Measurements from ENCODE around the gene KIAA0825.
A peak's percentile ranks its signal among the peaks of the same experiment; 100 is the strongest.

The KIAA0825 gene, protein sequence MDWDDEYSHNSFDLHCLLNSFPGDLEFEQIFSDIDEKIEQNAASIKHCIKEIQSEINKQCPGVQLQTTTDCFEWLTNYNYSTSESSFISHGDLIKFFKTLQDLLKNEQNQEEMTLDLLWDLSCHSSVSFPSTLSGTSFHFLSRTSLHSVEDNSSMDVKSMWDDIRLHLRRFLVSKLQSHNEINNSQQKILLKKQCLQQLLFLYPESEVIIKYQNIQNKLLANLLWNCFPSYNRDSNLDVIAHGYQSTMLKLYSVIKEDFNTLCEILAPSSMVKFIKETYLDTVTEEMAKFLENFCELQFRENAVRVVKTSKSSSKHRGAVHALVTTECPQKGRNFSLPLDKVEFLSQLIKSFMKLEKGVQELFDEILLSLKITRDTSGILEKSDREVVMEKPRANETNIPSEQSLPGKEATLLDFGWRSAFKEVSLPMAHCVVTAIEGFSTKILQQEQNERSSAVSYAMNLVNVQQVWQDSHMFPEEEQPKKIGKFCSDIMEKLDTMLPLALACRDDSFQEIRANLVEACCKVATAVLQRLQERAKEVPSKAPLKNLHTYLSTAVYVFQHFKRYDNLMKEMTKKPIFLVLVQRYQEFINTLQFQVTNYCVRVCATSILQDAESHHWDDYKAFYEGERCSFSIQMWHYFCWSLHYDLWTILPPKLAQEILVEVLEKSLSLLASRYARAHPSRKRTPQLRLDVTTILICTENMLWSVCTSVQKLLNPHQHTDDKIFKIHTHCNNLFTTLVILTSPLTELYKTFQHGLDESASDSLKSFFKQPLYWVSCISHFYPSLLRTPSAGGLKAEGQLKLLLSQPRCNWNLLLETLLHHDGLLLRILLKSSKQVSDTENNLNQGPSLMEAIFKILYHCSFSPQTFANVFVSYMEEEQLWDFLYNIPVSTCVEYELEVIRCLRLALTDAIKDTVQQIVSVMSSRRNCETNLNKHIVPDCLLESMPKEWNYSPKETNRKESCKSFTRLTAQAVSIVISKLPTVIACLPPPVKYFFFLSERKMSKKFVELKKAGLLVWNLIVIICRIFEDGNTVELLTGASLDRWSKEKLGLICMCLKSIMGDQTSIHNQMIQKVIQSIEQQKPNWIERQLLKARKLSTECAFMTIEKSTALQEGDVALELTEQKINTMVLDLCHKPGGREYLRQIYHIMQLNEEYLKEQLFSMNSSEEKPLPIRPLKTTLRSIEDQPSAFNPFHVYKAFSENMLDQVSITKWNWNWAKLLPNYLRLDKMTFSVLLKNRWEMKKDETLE (N-terminal part only)

DNA sequence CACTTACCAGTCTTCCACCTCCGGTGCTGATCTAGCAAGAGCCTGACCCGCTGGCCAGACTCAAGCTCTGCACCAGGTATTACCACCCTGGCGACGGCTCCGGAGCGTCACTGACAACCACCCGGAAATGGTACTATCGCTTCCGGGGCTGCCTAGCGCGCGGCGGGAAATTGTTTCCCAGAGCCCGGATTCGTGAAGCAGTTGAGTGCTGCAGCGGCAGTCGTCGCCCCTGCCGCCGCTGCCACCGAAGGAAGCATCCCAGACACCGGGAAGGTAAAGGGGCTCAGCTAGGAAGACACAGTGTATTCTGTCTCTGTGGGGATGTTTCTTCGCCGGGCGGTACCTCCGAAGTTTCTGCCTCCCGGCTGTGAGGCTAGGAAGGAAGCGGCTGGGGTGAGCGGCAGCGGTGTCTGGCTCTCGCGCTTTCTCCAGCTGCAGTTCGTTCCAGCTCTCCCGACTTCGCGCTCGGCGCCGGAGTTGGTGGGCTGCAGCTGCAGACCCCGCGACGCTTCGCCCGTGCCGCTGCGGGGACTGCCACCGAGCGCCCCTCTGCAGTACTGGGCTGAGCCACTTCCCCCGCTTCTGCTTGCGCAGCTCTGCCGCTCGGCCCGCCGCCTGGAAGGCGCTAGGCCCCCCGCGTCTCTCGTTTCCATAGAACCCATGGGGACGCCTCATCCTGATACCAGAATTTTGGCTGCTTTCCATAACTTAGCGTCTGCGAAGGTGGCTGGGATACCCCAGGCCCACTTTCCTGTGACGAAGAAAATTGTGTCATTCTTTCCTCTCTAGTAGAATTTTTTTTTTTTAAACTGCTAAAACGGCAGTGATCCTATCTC is at the start of gene KIAA0825, which contains the start of gene SLF1:
Gene KIAA0825, minus strand, starts transcription at position 112 of the 836 bp plus-strand sequence. CDS start 81,478 bp downstream, outside the sequence.
Gene SLF1, plus strand, starts transcription at position 177 of the 836 bp plus-strand sequence. CDS start 10,142 bp downstream, outside the sequence.
- peak; percentile 71 to 76 for DNase-seq (ENCODE audit: low read depth in 2 of 2)

DNA sequence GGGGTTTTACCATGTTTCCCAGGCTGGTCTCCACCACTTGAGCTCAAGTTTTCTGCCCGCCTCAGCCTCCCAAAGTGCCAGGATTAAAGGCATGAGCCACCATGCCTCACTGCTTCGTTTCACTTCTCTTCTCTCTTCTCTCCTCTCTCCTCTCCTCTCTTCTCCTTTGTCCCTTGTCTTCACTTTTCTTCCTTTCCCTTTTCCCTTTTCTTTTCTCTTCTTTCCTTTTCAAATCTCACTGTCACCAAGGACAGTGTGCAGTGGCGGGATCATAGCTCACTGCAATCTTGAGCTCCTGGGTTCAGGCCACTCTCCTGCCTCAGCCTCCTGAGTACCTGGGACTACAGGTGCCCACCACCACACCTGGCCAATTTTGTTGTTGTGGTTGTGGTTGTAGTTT is 49.5 kb upstream of the KIAA0825 start:
- DNase-seq (ENCODE audit: low read depth in 2 of 2), result no peak

DNA sequence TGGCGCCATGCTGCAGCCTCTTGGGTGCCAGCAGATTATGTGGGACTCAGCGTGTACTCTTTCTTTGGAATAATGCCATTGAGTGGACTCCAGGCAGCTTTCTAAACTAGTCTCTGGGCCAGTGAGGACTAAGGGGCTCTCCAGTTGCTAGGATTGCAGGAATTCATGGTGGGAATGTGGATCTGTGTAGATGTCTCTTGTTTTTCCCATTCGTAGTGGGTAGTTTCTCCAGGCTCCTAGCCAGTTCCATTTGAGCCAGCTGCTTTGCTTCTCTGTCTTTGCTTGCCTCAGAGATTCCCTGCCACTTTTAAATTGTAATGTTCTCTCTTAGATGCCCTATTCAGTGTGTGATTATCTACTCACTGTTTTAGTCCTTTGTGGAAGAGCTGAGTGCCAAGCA is 42.7 kb upstream of the KIAA0825 start:
- DNase-seq (ENCODE audit: low read depth in 2 of 2), result no peak

DNA sequence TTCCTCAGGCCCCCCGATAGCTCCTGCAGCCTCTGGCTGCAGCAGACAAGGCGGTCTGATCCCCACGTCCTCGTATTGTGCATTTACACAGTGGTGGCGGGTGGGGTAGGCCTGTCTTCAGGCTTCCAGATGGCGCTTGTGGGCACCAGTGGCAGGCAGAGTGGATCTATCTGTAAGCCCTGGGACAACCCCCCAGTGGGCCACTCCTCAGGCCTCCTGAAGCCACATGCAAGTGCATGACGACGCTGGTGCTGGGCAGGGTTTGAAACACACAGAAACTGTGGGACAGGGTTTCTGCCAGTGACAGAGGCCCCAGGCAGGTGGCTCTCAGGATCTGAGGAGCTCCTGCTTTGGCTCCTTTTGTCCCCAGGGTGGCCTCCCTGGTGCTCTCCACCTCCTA is 42.1 kb upstream of the KIAA0825 start:
- DNase-seq (ENCODE audit: low read depth in 2 of 2), result no peak

DNA sequence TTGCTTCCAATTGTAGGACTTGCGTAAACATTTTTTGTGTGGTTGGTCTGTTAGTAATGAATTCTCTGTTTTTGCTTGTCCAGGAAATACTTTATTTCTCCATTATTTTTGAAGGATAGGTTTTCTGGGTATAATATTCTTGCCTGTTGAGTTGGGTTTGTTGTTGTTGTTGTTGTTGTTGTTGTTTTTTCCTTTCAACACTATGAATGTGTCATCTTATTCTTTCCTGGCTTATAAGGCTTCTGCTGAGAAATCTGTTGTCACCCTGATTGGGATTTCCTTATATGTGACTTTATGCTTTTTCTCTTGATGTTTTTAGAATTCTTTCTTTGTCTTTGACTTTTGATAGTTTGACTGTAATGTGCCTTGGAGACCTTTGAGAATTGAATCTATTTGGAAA is 39.9 kb upstream of the KIAA0825 start:
- DNase-seq (ENCODE audit: low read depth in 2 of 2), result no peak

DNA sequence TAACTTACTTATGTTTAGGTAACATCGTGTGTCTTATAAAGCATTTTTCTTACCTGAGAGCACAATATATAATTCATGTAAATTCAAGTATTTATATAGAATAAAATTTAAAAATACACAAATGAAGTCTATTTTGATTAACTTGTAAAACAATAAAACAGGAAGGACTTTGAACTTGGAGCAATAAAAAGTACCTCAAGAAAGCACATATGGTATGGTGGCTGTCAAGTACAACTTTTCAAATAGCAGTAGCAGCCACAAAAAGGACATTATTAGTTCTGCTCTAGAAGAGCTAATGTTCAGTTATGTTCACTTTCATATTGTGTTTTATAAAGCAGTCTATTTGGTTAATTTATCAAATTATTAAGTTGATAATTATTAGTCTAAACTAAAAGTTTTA is 31.5 kb upstream of the KIAA0825 start:
- no peak for DNase-seq (ENCODE audit: low read depth in 2 of 2)

DNA sequence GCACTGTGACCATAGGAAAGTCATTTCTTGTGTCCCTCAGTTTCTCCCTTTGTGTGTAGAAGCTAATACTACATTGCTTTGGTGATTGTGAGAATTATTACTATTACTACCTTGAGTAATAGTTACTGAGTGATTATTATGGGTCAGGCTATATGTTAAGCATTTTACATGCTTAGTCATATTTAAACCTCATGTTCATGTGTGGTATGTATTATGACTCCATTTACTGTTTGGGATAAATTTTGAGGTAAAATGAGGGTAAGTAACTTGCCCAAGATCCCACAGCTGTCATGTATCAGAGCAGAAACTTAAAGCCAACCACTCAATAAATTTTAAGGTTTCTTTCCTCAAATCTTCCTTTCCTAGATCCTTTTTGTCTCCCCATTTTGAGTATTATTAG is 28.4 kb upstream of the KIAA0825 start:
- DNase-seq (ENCODE audit: low read depth in 2 of 2), result no peak

DNA sequence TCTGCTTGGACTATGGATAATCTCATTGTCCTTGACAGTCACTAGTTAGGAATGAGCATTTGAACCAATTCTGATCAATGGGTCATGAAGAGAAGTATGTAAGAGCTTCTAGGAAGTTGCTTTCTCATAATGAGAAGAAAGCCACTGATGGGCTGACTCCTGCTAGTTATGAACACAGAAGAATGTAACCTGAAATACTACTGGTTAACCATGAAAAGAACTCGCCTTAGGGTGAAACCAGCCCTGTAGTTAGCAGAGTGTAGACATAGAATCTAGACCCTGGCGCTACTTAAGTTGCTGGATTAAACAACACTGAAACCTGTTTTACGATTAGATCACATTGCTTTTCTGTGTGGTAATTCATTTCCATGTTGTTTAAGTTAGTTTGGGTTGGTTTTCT is 26.6 kb upstream of the KIAA0825 start:
- no peak for DNase-seq (ENCODE audit: low read depth in 2 of 2)

DNA sequence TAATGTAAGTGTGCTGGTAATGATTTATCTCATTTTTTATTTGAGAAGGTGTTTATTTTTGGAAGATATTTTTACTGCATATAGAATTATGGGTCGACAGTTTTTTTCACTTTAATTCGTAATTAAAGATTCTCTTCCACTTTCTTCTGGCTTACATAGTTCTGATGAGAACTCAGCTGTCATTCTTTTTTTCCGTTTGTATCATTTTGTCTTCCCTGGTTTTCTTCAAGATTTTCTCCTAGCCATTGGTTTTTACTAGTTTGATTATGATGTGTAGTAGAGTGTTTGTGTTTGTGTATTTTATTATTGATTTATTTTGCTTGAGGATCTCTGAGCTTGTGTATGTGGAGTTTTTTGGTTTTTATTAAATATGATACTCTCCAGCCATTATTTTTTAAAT is 21.8 kb upstream of the KIAA0825 start:
- no peak for DNase-seq (ENCODE audit: low read depth in 2 of 2)

DNA sequence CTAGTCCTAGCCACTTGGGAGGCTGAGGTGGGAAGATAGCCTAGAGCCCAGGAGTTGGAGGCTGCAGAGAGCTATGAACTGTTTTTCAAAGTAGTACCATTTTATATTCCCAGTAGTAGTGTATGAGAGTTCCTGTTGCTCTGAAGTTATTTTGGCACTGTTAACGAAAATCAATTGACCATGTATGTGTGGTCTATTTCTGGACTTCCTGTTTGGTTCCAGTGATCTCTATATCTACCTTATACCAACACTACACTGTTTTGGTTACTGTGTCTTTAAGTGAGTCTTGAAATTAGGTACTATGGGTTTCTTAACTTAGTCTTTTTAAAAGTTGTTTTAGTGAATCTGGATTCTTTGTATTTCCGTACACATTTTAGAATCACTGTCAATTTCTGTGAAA is 13.6 kb upstream of the KIAA0825 start:
- no peak for DNase-seq (ENCODE audit: low read depth in 2 of 2)

DNA sequence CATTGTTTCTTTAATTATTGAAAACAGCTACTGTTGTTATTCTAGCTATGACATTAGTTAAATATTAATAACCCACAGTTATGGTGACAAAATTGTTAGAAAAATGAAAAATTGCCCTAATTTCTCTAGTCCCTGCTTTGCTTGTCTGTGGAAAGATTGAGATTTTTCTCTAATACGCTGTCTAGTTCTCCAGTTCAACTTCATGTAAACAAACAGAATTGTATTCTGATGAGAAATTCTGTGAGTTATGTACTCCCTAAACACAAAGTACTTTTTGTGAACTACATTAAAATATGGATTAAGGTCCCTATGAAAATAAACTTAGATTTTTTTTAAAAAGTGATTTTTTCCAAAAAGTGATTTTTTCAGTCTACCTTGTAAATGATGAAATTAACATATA is 8.8 kb upstream of the KIAA0825 start:
- no peak for DNase-seq (ENCODE audit: low read depth in 2 of 2)

DNA sequence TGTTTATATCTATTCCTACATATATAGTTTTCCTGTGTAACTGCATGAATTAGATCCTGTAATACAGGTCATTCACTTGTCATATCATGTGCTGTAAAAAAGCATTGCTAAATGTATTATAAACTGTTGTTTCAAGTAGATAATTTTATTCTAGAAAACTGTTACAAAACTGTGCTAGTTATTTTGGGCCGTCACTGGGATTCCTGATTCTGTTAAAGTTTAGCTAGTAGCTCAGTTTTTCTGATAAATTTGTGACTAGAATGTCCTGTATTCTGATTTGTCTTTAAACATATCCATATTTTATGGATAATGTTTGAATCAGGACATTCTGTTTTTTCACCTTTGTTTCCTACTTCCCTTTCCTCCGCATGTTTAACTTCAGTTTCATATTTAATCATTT is 5.5 kb upstream of the KIAA0825 start:
- DNase-seq (ENCODE audit: low read depth in 2 of 2), result no peak

DNA sequence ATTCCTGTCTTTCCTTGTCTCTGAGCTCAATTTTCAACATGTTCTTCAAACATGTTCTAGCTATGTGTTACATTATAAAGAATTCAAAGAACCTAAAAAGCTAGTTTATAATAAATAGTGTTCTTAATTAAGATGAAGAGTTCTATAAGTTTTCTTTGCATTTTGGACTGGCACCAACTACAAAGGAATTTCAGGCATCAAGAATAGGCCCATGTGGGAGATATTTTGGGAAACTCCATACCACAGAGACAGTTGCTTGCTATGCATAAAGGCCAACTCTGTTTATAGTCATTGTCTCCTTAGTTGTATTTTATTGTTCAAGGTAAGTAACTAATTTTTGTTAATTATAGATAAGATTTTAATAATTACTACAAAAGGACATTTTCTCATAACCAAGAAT is 4.6 kb upstream of the KIAA0825 start:
- no peak for DNase-seq (ENCODE audit: low read depth in 2 of 2)

DNA sequence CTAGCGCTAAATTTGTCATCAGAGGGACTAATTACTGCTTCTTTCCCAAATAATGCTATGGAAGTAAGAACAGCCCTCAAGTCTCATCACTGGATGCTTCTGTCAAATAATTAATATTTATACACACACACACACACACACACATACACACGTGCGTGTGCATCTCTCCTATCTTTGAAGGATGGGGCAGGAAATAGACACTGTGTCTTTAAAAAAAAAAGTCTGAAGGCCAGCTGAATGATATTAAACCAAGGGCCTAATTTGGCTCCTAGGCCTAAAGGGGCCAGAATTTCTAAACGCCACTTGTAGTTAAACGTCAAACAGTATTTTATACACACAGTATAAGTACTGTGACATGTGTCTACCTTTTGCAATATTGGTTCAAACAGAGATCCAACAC is 3.4 kb upstream of the KIAA0825 start:
- DNase-seq (ENCODE audit: low read depth in 2 of 2), result no peak

DNA sequence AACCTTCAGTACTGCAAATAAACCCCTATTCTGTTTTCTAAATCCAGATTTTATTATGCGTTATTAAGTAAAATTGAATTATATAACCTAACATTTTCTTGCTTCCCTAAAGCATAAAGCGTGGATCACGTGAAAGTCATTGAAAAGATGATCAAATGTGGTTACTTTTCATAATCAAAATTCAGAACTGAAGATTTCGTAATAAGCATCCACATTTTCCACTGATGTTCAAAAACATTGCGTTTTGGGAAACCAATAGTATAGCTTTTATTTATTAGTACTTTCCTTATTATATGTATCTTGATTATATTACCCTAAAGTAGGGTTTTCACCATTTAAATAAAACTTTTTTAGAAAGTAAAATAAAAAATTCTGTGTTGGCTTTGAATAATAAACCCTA is 1.9 kb upstream of the KIAA0825 start:
- DNase-seq (ENCODE audit: low read depth in 2 of 2), result no peak

DNA sequence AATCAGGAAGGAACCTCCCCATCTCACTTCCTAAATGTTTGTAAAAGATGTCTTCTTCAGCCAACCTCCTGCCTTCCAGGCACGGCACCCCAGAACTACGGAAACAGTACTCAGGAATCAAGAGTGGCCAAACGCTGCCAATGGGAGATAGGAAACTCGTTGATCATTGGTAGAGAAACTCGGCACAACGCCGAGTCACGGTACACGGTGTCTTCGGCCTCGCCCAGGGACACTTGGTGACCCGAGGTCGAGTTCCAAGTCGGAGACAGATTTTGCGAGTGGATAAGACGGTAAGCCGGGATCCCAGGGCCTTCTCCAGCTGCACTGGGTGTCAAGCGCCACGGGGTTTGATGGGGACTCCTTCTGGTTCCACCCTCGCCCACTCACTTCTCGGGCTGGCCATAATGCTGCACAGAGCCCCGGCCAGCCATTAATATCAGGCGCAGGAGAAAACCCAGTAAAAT is 343 bp downstream of the KIAA0825 start:
- no peak for DNase-seq (ENCODE audit: low read depth in 2 of 2)

DNA sequence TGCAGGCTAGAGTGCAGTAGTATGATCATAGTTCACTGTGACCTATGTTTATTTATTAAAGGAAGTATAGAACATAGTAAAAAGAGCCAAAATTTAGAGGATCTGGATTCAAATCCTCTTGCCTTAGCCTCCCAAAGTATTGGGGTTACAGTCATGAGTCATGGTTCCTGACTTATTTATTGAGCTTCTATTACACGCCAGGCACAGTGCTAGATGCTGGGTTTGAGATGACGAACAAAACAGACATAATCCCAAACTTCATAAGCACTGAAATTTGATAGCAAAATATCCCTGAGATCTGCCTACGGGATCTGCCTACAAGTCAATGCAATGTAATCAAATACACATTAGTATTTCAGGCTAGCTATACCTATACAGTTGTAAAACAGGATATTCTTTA is 2.5 kb downstream of the KIAA0825 start:
- DNase-seq (ENCODE audit: low read depth in 2 of 2), result no peak

DNA sequence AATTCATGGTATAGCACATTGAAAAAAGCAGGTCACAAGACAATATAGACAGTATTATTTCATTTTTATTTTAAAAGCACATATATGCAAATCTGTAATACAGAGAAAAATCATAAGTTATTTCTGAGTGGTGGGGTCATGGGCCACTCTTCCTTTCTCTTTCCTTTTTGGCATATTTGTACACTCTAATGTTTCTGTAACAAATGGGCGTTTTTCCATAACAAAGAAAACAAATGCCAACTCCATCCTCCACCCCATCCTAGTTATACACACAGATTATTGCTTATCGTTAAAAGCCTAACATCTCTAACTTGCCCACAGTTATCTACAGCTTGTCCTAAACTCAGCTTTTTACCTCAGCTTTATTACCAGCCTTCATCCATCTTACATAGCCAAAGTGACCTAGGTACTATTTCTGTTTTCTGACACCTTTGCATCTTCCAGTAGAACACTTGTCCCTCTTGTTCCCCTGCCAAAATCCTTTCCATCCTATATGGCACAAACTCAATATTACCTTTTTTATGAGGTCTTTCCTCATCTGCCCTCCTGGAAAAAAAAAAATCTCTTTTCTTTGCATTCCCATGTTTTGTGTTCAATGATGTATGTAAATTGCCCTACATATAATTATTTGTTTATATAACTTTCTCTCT is 4.1 kb downstream of the KIAA0825 start:
- no peak for DNase-seq (ENCODE audit: low read depth in 2 of 2)

DNA sequence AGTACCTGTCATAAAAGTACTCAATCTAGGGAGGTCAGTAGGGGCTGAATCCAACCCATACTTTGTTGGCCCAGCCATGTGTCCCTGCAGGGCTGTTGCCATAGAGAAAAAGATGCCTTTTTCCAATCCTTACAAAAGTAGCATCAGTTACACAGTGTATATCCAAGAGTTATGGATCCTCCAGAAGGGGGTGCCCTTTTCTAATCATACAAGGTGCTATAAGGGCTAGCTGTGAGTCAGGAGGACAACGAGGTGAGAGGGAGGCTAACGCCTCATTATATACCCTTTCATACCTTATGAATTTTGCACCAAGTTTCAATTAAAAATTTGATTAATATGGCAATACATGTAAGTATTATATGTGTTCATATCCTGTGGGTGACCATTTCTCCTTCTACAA is 4.8 kb downstream of the KIAA0825 start:
- no peak for DNase-seq (ENCODE audit: low read depth in 2 of 2)

DNA sequence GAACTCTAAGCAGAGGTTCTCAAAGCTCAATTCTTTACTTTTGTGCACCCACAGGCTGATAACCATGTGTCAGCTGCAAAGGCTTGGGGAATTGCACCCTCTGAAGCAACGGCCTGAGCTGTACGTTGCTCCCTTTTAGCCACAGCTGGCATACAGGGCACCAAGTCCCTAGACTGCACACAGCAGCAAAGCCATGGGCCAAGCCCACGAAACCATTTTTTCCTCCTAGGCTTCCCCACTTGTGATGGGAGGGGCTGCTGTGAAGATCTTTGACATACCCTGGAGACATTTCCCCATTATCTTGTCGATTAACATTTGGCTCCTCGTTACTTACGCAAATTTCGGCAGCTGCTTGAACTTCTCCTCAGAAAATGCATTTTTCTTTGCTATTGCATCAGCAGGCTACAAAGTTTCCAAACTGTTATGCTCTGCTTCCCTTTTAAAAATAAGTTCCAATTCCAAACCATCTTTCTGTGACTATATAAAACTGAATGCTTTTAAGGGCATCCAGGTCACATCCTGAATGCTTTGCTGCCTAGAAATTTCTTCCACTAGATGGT is 23.0 kb downstream of the KIAA0825 start:
- no peak for DNase-seq (ENCODE audit: low read depth in 2 of 2)
